ENCODE measurements around the gene RMI2.

The RMI2 gene

DNA sequence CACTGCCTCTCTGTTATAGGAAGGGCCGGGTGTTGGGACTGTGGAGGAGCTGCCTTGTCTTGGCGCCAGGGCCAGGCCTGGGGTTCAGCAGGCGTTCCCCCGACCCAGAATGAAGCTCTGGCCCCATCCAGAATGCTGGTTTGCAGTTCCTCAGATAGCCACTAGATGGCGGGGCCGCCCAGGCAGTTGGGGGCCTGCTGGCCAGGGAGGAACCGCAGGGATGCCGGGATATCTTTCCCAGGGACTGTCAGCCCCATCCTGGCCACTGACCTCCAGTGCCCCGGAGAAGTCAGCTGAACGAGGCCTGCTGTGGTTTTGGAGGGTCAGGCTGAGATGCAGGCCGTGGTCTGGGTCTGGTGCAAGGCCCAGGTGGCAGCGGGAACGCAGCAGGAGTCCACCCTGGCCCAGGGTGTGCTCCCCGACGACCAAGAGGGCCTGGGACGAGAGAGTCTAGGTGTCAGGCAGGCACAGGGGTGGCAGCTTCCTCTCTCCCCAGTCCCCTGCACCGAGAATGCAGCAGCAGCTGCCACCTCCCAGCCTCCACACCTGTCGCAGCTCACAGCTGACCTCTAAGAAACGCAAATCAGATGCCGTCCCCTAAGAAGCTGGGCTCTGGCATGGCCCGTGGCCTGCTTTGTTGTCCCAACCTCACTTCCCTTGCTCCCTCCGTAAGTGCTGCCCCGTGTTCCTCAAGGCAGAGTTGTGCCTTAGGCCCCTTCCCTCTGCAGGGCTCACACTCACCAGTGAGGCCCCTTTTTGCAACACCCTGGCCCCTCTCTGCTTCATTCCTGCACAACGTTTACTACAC lies 51.2 kb downstream of the RMI2 start:
- peak; percentile 86 for FAIRE-seq
- peak; percentile 90 for DNase-seq (ENCODE audit: insufficient read length, low spot score)

DNA sequence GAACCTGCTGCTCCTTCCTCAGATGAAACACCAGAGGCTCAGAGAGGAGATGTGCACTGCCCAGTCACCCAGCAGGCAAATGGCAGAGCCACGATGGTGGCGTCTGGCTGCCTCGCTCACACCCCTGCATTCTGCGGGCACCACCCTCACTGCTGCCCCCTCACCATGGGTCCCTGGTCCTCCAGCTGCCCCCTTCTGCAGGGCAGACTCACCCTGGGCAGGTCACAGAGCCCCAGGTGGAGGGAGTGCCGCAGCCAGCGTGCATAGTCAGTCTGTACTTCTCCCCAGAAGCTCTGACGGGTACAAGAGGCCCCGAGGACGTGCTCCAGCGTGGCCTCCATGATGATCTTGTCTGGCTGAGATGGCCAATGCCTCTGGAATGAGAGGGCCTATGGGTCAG lies 52.9 kb downstream of the RMI2 start:
- DNase-seq (ENCODE audit: insufficient read length, low spot score) (no peak), FAIRE-seq (no peak)

DNA sequence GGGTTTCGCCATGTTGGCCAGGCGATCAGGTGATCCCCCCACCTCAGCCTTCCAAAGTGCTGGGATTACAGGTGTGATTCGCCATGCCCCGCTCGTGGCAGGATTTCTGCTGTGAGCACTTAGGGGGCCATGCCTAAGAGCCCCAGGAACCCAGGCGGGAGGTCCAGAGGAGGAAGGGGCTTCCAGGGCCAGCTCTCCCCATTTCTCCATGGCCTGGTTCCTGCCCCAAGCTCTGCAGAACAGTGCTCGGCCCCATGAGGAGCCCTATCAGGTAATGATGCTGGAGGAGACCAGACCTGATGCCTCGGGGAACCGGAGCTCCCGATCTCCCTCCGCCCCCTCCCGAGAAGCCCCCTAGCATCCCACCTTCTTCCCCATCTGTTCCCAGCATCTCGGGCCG lies 53.6 kb downstream of the RMI2 start:
- no peak for DNase-seq (ENCODE audit: insufficient read length, low spot score)
- FAIRE-seq, result no peak

DNA sequence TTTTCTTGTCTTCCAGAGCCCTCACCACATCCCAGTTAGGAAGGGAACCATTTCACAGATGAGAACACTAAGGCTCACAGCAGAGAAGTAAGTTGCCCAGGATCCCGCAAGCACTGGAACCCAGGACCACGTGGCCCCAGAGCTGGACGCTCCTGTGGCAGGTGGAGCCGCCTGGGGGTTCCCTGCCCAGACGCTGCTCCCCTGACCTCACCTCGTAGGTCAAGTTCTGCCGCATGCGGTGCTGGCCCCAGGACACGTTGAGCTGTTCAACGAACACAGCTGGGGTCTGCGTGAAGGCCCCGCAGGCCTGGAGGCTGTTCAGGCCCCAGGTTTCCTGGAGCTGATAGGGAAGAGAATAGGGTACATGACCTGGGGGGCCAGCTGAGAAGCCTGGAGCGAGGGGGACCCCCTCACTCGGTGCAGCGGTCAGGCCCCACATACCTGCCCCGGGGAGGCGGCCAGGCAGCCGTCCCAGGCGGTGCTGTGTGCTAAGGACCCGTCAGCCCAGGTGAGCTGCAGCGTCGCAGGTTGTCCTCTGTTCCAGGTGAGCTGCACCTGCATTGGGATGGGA lies 54.1 kb downstream of the RMI2 start:
- no peak for FAIRE-seq
- DNase-seq (ENCODE audit: insufficient read length, low spot score), result no peak

DNA sequence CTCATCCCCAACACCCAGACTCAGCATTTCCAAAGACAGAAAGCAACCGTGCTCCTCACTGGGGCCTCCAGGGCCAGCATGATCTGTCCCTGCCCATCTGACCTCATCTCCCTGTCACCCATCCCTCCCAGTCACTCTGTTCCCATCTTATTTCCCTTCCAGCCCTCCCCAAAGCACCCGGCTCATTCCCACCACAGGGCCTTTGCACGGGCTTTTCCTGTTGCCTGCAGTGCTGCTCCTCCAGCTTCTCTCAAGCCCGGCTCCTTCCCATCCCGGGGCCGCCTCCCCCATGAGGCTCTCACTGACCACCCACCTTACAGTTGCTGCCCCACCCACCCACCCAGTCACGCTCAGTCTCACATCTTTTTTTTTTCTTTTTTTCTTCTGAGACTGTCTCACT lies 54.8 kb downstream of the RMI2 start:
- DNase-seq (ENCODE audit: insufficient read length, low spot score), result no peak
- no peak for FAIRE-seq
